H9 (cell line): Measurements from ENCODE around the gene PTCRA. TPM values are rescaled to one million over a fixed set of nuclear protein-coding genes. Genes with fewer than 3 reads are reported as not detected.
A peak's percentile ranks its signal among the peaks of the same experiment; 100 is the strongest.

Experiments
- DNase-seq: peaks from one replicate; pipeline ENCODE4 v3.0.0-alpha.2; 2017
- H2AFZ ChIP-seq: one replicate; pipeline ENCODE4 v1.6.1; 2013; ENCODE audit warnings: mild to moderate bottlenecking, low read length, control low read depth, moderate library complexity
- H2AK5ac ChIP-seq: 2 replicates; pipeline ENCODE4 v1.6.1; 2013; ENCODE audit warnings: low read length, control low read depth, mixed read lengths; ENCODE audit not compliant: insufficient read length
- H2BK120ac ChIP-seq: one replicate; pipeline ENCODE4 v1.6.1; 2013; ENCODE audit warnings: low read depth, mild to moderate bottlenecking, low read length, control low read depth, inconsistent platforms; ENCODE audit not compliant: poor library complexity, severe bottlenecking
- H2BK12ac ChIP-seq: 2 replicates; pipeline ENCODE4 v1.6.1; 2013; ENCODE audit warnings: low read length, control low read depth, mixed read lengths, low read depth; ENCODE audit not compliant: insufficient read length
- H2BK15ac ChIP-seq: 2 replicates; pipeline ENCODE4 v1.6.1; 2013; ENCODE audit warnings: low read depth, low read length, control low read depth
- H2BK20ac ChIP-seq: one replicate; pipeline ENCODE4 v1.6.1; 2013; ENCODE audit warnings: low read depth, mild to moderate bottlenecking, low read length, control low read depth, inconsistent platforms; ENCODE audit not compliant: poor library complexity, severe bottlenecking
- H2BK5ac ChIP-seq: 2 replicates; pipeline ENCODE4 v1.6.1; 2013; ENCODE audit warnings: low read length, control low read depth, mixed read lengths; ENCODE audit not compliant: insufficient read length
- H3K14ac ChIP-seq: 2 replicates; pipeline ENCODE4 v1.6.1; 2013; ENCODE audit warnings: low read length, control low read depth; ENCODE audit not compliant: insufficient read depth
- H3K18ac ChIP-seq: 2 replicates; pipeline ENCODE4 v1.6.1; 2013; ENCODE audit warnings: low read depth, mild to moderate bottlenecking, mixed read lengths, low read length, control low read depth; ENCODE audit not compliant: insufficient read length
- H3K23ac ChIP-seq: 2 replicates; pipeline ENCODE4 v1.6.1; 2013; ENCODE audit warnings: low read length, control low read depth, mixed read lengths, low read depth; ENCODE audit not compliant: insufficient read length
- H3K23me2 ChIP-seq: 2 replicates; pipeline ENCODE4 v1.6.1; 2013; ENCODE audit warnings: low read depth, mild to moderate bottlenecking, mixed read lengths, low read length, control low read depth; ENCODE audit not compliant: insufficient read length, poor library complexity, severe bottlenecking
- H3K27ac ChIP-seq: 2 replicates; pipeline ENCODE4 v1.5.1; 2013; ENCODE audit warnings: low read length, control low read depth, mixed read lengths, low read depth; ENCODE audit not compliant: insufficient read length
- H3K27me3 ChIP-seq: 2 replicates; pipeline ENCODE4 v1.6.1; 2013; ENCODE audit warnings: low read length, control low read depth, inconsistent platforms; ENCODE audit not compliant: insufficient read depth
- H3K4ac ChIP-seq: 2 replicates; pipeline ENCODE4 v1.6.1; 2013; ENCODE audit warnings: low read depth, mild to moderate bottlenecking, control low read depth, inconsistent platforms, low read length, moderate library complexity
- H3K4me1 ChIP-seq: 2 replicates; pipeline ENCODE4 v1.6.1; 2013; ENCODE audit warnings: low read length, control low read depth, inconsistent platforms; ENCODE audit not compliant: insufficient read depth
- H3K4me2 ChIP-seq: 2 replicates; pipeline ENCODE4 v1.6.1; 2013; ENCODE audit warnings: low read length, control low read depth, mixed read lengths; ENCODE audit not compliant: insufficient read length, insufficient read depth
- H3K56ac ChIP-seq: 2 replicates; pipeline ENCODE4 v1.6.1; 2013; ENCODE audit warnings: low read depth, mild to moderate bottlenecking, mixed read lengths, low read length, control low read depth; ENCODE audit not compliant: insufficient read length
- H3K79me1 ChIP-seq: 2 replicates; pipeline ENCODE4 v1.6.1; 2013; ENCODE audit warnings: low read depth, mild to moderate bottlenecking, moderate library complexity, low read length, control low read depth, inconsistent platforms; ENCODE audit not compliant: insufficient read depth, poor library complexity, severe bottlenecking
- H3K79me2 ChIP-seq: 2 replicates; pipeline ENCODE4 v1.6.1; 2013; ENCODE audit warnings: low read length, control low read depth, inconsistent platforms; ENCODE audit not compliant: insufficient read depth
- H3K9ac ChIP-seq: 2 replicates; pipeline ENCODE4 v1.6.1; 2013; ENCODE audit warnings: low read length, control low read depth, mixed read lengths; ENCODE audit not compliant: insufficient read length; ENCODE audit errors: extremely low read depth
- H3K9me3 ChIP-seq: one replicate; pipeline ENCODE4 v1.6.1; 2013; ENCODE audit warnings: low read depth, low read length, inconsistent platforms; ENCODE audit not compliant: control insufficient read depth
- H3T11ph ChIP-seq: one replicate; pipeline ENCODE4 v1.6.1; 2013; ENCODE audit warnings: mild to moderate bottlenecking, low read length, control low read depth, inconsistent platforms
- H4K20me1 ChIP-seq: one replicate; pipeline ENCODE4 v1.6.1; 2013; ENCODE audit not compliant: control insufficient read depth, insufficient read length, insufficient read depth
- H4K5ac ChIP-seq: 2 replicates; pipeline ENCODE4 v1.6.1; 2013; ENCODE audit warnings: low read depth, mild to moderate bottlenecking, mixed read lengths, low read length, control low read depth; ENCODE audit not compliant: insufficient read length
- H4K8ac ChIP-seq: replicated peaks from 2 replicates; pipeline ENCODE4 v1.6.1; 2013; ENCODE audit warnings: low read length, control low read depth, mixed read lengths, low read depth; ENCODE audit not compliant: insufficient read length
- H4K91ac ChIP-seq: 2 replicates; pipeline ENCODE4 v1.6.1; 2013; ENCODE audit warnings: low read depth, mild to moderate bottlenecking, moderate library complexity, mixed read lengths, low read length, control low read depth; ENCODE audit not compliant: insufficient read length
- H3K27ac Mint-ChIP-seq, 3 experiments: 2 replicates in 2 of 3; 3 replicates in 1 of 3; pipeline ENCODE4 v1.8.0; 2020 to 2021; ENCODE audit warnings: mixed read lengths in 3 of 3, mild to moderate bottlenecking in 1 of 3, moderate library complexity in 1 of 3
- H3K27me3 Mint-ChIP-seq: 2 replicates; pipeline ENCODE4 v1.8.0; 2021; ENCODE audit warnings: low read depth, mild to moderate bottlenecking, moderate library complexity, mixed read lengths
- H3K36me3 Mint-ChIP-seq, 3 experiments: 2 replicates in 2 of 3; 3 replicates in 1 of 3; pipeline ENCODE4 v1.8.0; 2020 to 2021; ENCODE audit warnings: low read depth in 3 of 3, mixed read lengths in 3 of 3; ENCODE audit not compliant: insufficient read depth in 1 of 3
- H3K4me1 Mint-ChIP-seq, 2 experiments: 2 replicates each; pipeline ENCODE4 v1.8.0; 2020; ENCODE audit warnings: mixed read lengths in 2 of 2
- H3K4me3 Mint-ChIP-seq, 2 experiments: 2 replicates in 1 of 2; 3 replicates in 1 of 2; pipeline ENCODE4 v1.8.0; 2020 to 2021; ENCODE audit warnings: mild to moderate bottlenecking in 2 of 2, mixed read lengths in 2 of 2, moderate library complexity in 1 of 2
- H3K9me3 Mint-ChIP-seq, 2 experiments: 2 replicates in 1 of 2; 3 replicates in 1 of 2; pipeline ENCODE4 v1.8.0; 2020; ENCODE audit warnings: mild to moderate bottlenecking in 2 of 2, mixed read lengths in 2 of 2, moderate library complexity in 1 of 2
- WGBS: extraction: QIAGEN DNeasy Blood & Tissue Kit; methylation state at CpG from one replicate; pipeline ENCODE4 v1.1.7; 2013; ENCODE audit warnings: missing lambda C conversion rate, low lambda C conversion rate, mixed read lengths; ENCODE audit not compliant: insufficient read length; ENCODE audit errors: extremely low coverage; 5-methylcytosine and 5-hydroxymethylcytosine counted together
- total RNA-seq: library from RNA; stranded (reverse); gene quantifications from 2 replicates; pipeline ENCODE4 v1.2.1, GENCODE V29; 2021
- TF ChIP-seq, protein P1 (sequence below): fragments of 200-600 bp; sonication (generic); conservative IDR thresholded peaks from 3 replicates; pipeline ENCODE4 v1.8.0; 2021; ENCODE audit warnings: antibody characterized with exemption, mild to moderate bottlenecking

PTCRA gene
- total RNA-seq, 1 experiment from 2014 or later: not detected

GRCh38 chr6:42963855-42964605 is 48.2 kb downstream of the PTCRA start:
- peaks cover 28% of the 10 kb centered on the region for H3K27me3 Mint-ChIP-seq

More at GRCh38 chr6:42963855-42964605, 48.2 kb downstream of the PTCRA start:
- Histone ChIP-seq H3K27ac (no peak overlapping the region), H2BK20ac (no peak overlapping the region), H4K5ac (no peak overlapping the region), H3K79me1 (no peaks in the 10 kb centered on the region), H3K23ac (no peak overlapping the region), H4K20me1 (no peaks in the 10 kb centered on the region), H2AFZ (no peak overlapping the region), H4K8ac (no peak overlapping the region), H3K79me2 (no peaks in the 10 kb centered on the region), H2BK12ac (no peak overlapping the region), H2BK120ac (no peak overlapping the region), H3K18ac (no peak overlapping the region), H3K4me2 (no peak overlapping the region), H4K91ac (no peak overlapping the region), H3K56ac (no peak overlapping the region), H3K9ac (no peak overlapping the region), H3T11ph (no peak overlapping the region), H3K27me3 (peaks cover 6% of the 10 kb centered on the region; the same call in 1 of the 2 replicates), H3K4ac (no peak overlapping the region), H3K4me1 (no peaks in the 10 kb centered on the region), H3K23me2 (peaks cover 10% of the 10 kb centered on the region), H2AK5ac (no peak overlapping the region), H3K14ac (no peak overlapping the region), H3K9me3 (no peaks in the 10 kb centered on the region), H2BK15ac (no peak overlapping the region), H2BK5ac (no peak overlapping the region)
- Mint-ChIP-seq H3K27ac (no peak overlapping the region; a peak in 1 of 7 replicates), H3K36me3 (peaks cover 0 to 36% (median 14%) of the 10 kb centered on the region in 3 experiments; a peak in 5 of 7 replicates), H3K4me1 (peaks cover 12% of the 10 kb centered on the region in 2 experiments), H3K4me3 (no peak overlapping the region; a peak in 1 of 5 replicates), H3K9me3 (0 out of 5 replicates have a peak, but pooled peaks cover 0 to 2% of the 10 kb centered on the region in 2 experiments)
- DNase-seq: peak; percentile 89
- no CpG with 5 or more reads among the region's 9 CpGs for WGBS
- TF ChIP-seq, protein P1, sequence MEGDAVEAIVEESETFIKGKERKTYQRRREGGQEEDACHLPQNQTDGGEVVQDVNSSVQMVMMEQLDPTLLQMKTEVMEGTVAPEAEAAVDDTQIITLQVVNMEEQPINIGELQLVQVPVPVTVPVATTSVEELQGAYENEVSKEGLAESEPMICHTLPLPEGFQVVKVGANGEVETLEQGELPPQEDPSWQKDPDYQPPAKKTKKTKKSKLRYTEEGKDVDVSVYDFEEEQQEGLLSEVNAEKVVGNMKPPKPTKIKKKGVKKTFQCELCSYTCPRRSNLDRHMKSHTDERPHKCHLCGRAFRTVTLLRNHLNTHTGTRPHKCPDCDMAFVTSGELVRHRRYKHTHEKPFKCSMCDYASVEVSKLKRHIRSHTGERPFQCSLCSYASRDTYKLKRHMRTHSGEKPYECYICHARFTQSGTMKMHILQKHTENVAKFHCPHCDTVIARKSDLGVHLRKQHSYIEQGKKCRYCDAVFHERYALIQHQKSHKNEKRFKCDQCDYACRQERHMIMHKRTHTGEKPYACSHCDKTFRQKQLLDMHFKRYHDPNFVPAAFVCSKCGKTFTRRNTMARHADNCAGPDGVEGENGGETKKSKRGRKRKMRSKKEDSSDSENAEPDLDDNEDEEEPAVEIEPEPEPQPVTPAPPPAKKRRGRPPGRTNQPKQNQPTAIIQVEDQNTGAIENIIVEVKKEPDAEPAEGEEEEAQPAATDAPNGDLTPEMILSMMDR: peak; percentile 67
